OCI-LY1 (cell line): ENCODE results near the gene PHC3.
A peak's percentile ranks its signal among the peaks of the same experiment; 100 is the strongest.

Experiments
- H2AFZ ChIP-seq: fragments of 200-600 bp; sonication (generic), shearing (Covaris generic); 2 replicates; pipeline ENCODE4 v1.6.0; 2014; ENCODE audit warnings: antibody characterized with exemption, mild to moderate bottlenecking, low read length
- H3F3A ChIP-seq: fragments of 200-600 bp; sonication (generic), shearing (Covaris generic); 2 replicates; pipeline ENCODE4 v1.6.0; 2014; ENCODE audit warnings: mild to moderate bottlenecking, antibody characterized with exemption, low read length, moderate library complexity; ENCODE audit not compliant: insufficient read depth
- H3K27ac ChIP-seq: fragments of 200-600 bp; sonication (generic); 2 replicates; pipeline ENCODE4 v1.5.1; 2014; ENCODE audit warnings: low read length, mixed run types, mild to moderate bottlenecking, low read depth; ENCODE audit not compliant: poor library complexity, severe bottlenecking
- H3K27me3 ChIP-seq: fragments of 200-600 bp; sonication (generic); 2 replicates; pipeline ENCODE4 v1.6.0; 2014; ENCODE audit warnings: antibody characterized with exemption, mild to moderate bottlenecking, low read length, moderate library complexity; ENCODE audit not compliant: insufficient read depth
- H3K36me3 ChIP-seq: fragments of 200-600 bp; sonication (generic); 2 replicates; pipeline ENCODE4 v1.6.1; 2014; ENCODE audit warnings: mild to moderate bottlenecking, antibody characterized with exemption, low read length, moderate library complexity, mixed read lengths; ENCODE audit not compliant: insufficient read depth
- H3K4me1 ChIP-seq: fragments of 200-600 bp; sonication (generic); 2 replicates; pipeline ENCODE4 v1.5.1; 2014; ENCODE audit warnings: mild to moderate bottlenecking, low read length, moderate library complexity; ENCODE audit not compliant: insufficient read depth, severe bottlenecking
- H3K4me2 ChIP-seq: fragments of 200-600 bp; sonication (generic), shearing (Covaris generic); 2 replicates; pipeline ENCODE4 v1.6.1; 2014; ENCODE audit warnings: low read length
- H3K4me3 ChIP-seq: fragments of 200-600 bp; sonication (generic); 2 replicates; pipeline ENCODE4 v1.5.1; 2014; ENCODE audit warnings: low read length, low read depth, mild to moderate bottlenecking, mixed read lengths; ENCODE audit not compliant: poor library complexity, severe bottlenecking
- H3K79me2 ChIP-seq: fragments of 200-600 bp; shearing (Covaris generic); 2 replicates; pipeline ENCODE4 v1.6.1; 2016; ENCODE audit warnings: mixed run types, low read length, mixed read lengths; ENCODE audit not compliant: insufficient read depth
- H3K9ac ChIP-seq: fragments of 200-600 bp; sonication (generic), shearing (Covaris generic); 2 replicates; pipeline ENCODE4 v1.6.1; 2014; ENCODE audit warnings: mild to moderate bottlenecking, low read length, mixed read lengths
- H3K9me2 ChIP-seq: fragments of 200-600 bp; sonication (generic), shearing (Covaris generic); 2 replicates; pipeline ENCODE4 v1.6.1; 2014; ENCODE audit warnings: low read depth, mild to moderate bottlenecking, low read length, mixed read lengths
- H3K9me3 ChIP-seq: fragments of 200-600 bp; shearing (Covaris generic); 2 replicates; pipeline ENCODE4 v1.6.1; 2014; ENCODE audit warnings: low read length, mixed read lengths
- H4K20me1 ChIP-seq: fragments of 200-600 bp; sonication (generic), shearing (Covaris generic); 2 replicates; pipeline ENCODE4 v1.6.0; 2016; ENCODE audit warnings: mild to moderate bottlenecking, low read length; ENCODE audit not compliant: insufficient read depth
- EZH2 ChIP-seq: fragments of 200-600 bp; sonication (generic), shearing (Covaris generic); IDR thresholded peaks from 2 replicates; pipeline ENCODE4 v1.8.0; 2017; ENCODE audit warnings: borderline replicate concordance, mixed run types, mild to moderate bottlenecking, antibody characterized with exemption, low read length, moderate library complexity, mixed read lengths
- TF ChIP-seq, protein P1 (sequence below): fragments of 200-600 bp; sonication (generic), shearing (Covaris generic); IDR thresholded peaks from 2 replicates; pipeline ENCODE4 v1.5.1; 2017; ENCODE audit warnings: mild to moderate bottlenecking, antibody characterized with exemption, low read length, moderate library complexity, mixed read lengths

PHC3 gene

DNA sequence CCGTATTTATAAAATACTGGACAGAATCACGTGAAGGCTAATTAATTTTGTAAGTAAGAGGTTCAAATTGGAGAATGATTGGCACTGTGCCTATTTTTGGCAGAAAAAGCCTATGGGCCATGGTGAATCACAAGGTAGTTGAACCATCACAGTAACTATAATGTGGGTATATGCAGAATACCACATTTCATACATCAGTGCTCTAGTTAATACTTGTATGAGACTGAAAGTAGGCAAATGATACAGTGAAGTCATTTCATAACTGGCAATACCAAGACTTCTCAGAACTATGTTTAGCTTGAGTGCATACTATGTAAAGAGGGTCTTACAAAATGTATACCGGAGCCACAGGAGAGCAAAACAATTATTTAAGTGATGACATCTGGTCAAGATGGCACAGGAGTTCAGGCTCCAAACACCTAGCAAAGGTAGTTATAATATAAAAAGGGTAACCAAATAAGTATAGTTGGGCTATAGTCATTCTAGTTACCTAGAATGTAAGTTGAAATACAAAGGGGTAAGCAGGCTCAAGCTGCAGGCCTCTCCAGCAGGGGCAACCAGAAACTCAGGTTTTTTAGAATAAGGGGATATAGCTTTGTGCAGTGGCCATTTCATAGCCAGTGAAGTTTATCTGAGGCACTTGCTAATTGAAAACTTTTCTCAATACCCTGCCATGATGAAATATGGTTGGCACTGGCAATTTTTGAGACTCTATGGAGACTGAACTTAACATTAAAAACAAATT is 124.7 kb downstream of the PHC3 start:
- H3K36me3 ChIP-seq: no peaks in the 10 kb centered on the region
- H3K4me2 ChIP-seq: peak overlapping the region; percentile 50; the same call in 1 of the 2 replicates
- 0 out of 2 replicates have a peak, but pooled peaks cover 3% of the 10 kb centered on the region for H3F3A ChIP-seq
- no peaks in the 10 kb centered on the region for H3K9me3 ChIP-seq
- no peaks in the 10 kb centered on the region for H3K27me3 ChIP-seq
- no peak overlapping the region for H3K9ac ChIP-seq
- no peaks in the 10 kb centered on the region for H3K79me2 ChIP-seq
- no peak overlapping the region for H2AFZ ChIP-seq
- H3K9me2 ChIP-seq: no peaks in the 10 kb centered on the region
- no peaks in the 10 kb centered on the region for H4K20me1 ChIP-seq
- H3K4me1 ChIP-seq: peaks cover 41% of the 10 kb centered on the region
- H3K27ac ChIP-seq: peak overlapping the region; percentile 48
- no peak overlapping the region for H3K4me3 ChIP-seq
- TF ChIP-seq, protein P1, sequence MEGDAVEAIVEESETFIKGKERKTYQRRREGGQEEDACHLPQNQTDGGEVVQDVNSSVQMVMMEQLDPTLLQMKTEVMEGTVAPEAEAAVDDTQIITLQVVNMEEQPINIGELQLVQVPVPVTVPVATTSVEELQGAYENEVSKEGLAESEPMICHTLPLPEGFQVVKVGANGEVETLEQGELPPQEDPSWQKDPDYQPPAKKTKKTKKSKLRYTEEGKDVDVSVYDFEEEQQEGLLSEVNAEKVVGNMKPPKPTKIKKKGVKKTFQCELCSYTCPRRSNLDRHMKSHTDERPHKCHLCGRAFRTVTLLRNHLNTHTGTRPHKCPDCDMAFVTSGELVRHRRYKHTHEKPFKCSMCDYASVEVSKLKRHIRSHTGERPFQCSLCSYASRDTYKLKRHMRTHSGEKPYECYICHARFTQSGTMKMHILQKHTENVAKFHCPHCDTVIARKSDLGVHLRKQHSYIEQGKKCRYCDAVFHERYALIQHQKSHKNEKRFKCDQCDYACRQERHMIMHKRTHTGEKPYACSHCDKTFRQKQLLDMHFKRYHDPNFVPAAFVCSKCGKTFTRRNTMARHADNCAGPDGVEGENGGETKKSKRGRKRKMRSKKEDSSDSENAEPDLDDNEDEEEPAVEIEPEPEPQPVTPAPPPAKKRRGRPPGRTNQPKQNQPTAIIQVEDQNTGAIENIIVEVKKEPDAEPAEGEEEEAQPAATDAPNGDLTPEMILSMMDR: no peak
- no peak for TF ChIP-seq EZH2

- H3K9me3 ChIP-seq: no peaks in the 10 kb centered on the region
- peak overlapping the region; percentile 1; the same call in 1 of the 2 replicates for H3K9ac ChIP-seq
- peak overlapping the region; percentile 50 for H3K4me2 ChIP-seq
- peak overlapping the region; percentile 28 for H3K4me3 ChIP-seq
- H3F3A ChIP-seq: 0 out of 2 replicates have a peak, but pooled peaks cover 3% of the 10 kb centered on the region
- no peaks in the 10 kb centered on the region for H3K27me3 ChIP-seq
- H3K9me2 ChIP-seq: no peaks in the 10 kb centered on the region
- no peaks in the 10 kb centered on the region for H4K20me1 ChIP-seq
- H3K4me1 ChIP-seq: peaks cover 41% of the 10 kb centered on the region
- TF ChIP-seq EZH2: no peak
- H3K36me3 ChIP-seq: no peaks in the 10 kb centered on the region
- H3K79me2 ChIP-seq: no peaks in the 10 kb centered on the region
- no peak overlapping the region for H2AFZ ChIP-seq
- H3K27ac ChIP-seq: peak overlapping the region; percentile 3
These were observed 126.3 kb downstream of the PHC3 start for GRCh38 chr3:170055209-170055608.

DNA sequence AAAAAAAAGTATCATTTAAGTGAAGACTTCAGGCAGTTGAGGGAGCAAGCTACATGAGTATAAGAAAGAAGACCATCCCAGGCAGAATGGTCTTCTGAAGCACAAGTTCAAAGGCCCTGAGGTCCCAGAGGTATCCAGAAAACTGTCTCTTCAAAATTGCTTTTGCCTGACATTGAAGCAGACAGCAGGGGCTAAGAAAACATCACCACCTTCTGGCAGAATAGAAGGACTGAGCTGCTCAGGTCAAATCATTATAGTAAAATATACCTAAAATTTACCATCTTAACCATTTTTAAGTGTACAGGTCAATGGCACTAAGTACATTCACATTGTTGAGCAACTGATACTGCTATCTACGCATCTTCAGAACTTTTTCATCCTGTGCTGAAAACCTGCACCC is 127.3 kb downstream of the PHC3 start:
- Histone ChIP-seq H3K4me3 (no peak overlapping the region), H2AFZ (no peak overlapping the region), H3K79me2 (no peaks in the 10 kb centered on the region), H3F3A (0 out of 2 replicates have a peak, but pooled peaks cover 3% of the 10 kb centered on the region), H3K9me3 (no peaks in the 10 kb centered on the region), H4K20me1 (no peaks in the 10 kb centered on the region), H3K4me2 (no peak overlapping the region), H3K27ac (no peak overlapping the region), H3K9me2 (no peaks in the 10 kb centered on the region), H3K36me3 (no peaks in the 10 kb centered on the region), H3K4me1 (peaks cover 48% of the 10 kb centered on the region), H3K27me3 (no peaks in the 10 kb centered on the region), H3K9ac (no peak overlapping the region)
- TF ChIP-seq EZH2: no peak
- TF ChIP-seq, protein P1: peak; percentile 78
